ENCODE data around the gene TARP.
"Not testable (repeated sequence)": the region's sequence is repeated elsewhere in the genome, so short reads cannot be mapped to it uniquely, and the experiment has no call there.

Gene TARP

DNA sequence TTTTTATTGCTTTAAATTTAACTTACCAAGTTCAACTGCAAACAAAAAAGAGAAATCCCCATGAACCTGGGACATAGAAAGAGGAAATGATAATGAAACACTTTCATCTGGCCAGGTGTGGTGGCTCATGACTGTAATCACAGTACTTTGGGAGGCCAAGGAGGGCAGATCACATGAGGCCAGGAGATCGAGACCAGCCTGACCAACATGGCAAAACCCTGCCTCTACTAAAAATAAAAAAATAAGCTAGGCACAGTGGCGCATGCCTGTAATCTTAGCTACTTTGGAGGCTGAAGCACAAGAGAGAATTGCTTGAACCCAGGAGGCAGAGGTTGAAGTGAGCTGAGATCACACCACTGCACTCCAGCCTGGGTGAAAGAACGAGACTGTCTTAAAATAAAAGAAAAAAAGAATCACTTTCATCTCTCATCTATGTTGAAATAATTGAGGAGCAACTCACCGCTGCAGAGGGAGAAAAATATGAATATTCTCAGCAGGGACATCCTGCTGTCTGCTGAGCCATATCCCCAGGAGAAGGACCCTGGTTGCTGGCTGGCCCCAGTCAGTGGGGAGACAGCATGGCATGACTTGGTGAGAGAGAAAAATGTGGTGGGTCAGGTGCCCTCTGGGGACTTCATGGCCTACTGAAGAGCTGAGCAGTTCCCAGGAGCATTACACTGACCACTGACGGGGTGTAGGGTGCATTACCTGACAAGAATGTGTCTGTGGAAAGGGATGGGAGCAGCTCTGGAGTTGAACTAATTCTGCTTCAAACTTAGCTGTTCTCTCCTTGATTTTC lies 22.8 kb upstream of the TARP start:
- DNase-seq: no peak

DNA sequence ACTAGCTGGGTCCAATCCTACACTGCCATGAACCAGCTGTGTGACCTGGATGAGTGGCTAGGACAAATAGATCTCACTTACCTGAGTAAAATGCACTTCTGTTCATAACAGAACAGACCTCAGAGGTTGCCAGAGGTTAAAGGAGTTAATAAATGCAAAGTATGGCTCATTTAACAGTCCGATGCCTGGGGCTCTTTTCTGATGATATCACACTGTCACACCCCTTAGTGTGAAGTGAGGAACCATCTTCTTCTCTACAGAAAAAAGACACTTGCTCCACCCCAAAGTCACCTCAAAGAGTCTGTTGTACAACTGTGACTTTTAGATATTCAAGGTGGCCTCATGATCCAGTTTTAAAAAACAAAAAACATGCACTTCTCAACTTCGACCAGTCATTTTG lies 21.5 kb upstream of the TARP start:
- DNase-seq: no peak

DNA sequence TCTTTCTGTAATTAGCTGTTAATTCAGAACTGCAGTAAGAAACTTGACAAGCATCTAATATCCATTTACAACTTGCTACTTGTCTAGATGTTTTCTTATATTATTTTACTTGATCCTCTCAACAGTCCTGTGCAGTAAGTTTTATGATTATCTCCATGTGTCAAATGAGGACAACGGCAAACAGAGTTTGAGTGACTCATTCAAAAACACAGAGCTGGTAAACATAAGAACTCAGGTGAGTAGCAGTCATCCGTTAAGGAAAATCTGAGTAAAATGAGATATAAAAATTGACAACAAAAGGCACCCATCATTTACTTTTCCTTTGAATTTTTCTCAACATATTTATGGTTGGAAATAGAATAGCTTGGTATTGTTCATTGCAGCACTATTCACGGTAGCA lies 19.0 kb upstream of the TARP start:
- no peak for DNase-seq

DNA sequence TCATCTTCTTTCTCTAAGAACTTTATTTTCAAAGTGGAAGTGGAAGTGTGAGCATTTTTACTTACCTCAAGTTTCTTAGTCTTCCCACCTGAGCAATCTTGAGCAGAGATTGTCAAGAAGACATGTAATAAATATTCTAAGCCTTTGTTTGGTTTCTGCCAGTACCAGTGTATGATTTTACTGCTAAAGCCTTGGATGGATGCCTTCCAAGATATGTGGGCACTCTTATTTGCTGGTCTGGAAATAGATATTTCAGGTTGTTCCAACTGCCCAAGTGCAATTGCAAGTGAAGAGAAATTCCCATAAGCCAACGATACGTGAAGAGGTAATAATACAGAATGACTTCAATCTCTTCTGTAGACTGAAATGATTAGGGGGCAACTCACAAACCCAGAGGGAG lies 18.2 kb upstream of the TARP start:
- no peak for DNase-seq

DNA sequence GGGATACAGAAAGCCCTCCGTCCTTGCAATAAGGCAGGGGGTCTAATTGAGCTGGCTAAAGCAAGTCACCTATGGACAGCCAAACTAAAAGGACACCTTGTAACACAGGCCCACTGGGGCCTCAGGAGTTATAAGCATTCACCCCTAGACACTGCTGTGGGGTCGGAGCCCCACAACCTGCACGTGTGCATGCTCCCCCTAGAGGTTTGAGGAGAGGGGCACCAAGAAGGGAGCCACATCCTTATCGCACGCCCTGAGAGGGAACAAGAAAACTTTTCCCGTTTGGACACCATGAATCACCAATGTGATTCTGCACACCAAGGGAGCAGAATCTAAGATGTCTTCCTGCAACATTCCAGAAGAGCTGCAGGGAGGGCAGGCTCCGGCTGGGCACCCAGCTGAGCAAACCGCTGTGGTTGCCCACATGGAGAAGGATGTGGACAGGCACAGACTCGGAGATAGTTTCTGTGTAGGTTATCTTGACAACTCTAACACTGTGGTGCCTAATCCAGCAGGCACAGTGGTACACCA lies 17.7 kb upstream of the TARP start:
- DNase-seq: no peak

DNA sequence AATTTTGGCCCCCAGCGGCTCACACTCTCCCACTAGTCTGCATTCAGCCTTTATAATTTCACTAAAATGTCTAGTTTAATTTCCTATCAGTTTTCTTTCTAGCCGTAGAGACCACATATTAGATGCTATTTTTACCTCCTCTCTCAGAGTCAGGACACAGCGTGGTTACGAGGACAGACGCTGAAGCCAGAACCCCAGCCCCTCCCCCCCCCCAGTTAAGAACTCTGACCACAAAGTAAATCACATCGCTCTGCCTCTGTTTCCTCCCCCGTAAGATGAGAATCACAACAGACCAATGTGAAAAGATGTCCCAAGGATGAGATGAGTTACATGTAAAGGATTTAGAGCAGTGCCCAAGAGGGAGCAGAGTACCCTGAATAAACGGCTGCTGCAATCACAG lies 11.1 kb upstream of the TARP start:
- DNase-seq: no peak

DNA sequence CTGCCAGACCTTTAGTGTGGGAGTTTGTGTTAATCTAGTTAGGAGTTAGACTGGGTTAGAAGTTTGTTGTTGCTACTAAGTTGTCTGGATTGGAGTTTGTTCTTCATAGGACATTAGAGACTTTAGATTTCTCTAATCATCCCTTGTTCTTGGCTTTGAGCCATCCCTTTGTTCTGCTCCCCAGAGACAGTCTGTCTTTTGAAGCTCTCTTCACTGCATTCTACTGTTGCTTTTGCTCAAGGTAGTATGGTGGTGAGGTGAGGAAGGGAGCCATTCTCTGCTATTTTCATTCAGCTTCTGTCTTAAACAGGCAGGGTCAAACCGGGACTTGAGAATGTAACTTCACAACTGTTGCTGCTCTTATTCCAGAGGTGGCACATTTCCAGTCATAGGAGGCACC lies 10.4 kb upstream of the TARP start:
- DNase-seq: no peak

DNA sequence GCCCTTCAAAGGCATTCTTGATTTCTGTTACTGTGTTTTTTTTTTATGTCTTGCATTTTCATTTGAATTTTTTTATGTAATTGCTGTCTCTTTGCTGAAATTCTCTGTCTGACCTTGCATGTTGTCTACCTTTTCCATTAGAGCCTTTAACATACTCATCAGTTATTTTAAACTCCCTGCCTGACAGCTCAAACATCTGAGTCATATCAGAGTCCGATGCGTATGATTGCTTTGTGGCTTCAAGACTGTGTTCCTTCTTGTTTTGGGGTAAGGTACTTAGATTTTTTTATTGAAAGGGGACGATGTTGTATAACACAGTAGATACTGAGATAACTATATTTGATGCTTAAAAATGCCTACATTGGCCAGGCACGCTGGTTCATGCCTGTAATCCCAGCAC lies 9.7 kb upstream of the TARP start:
- no peak for DNase-seq

DNA sequence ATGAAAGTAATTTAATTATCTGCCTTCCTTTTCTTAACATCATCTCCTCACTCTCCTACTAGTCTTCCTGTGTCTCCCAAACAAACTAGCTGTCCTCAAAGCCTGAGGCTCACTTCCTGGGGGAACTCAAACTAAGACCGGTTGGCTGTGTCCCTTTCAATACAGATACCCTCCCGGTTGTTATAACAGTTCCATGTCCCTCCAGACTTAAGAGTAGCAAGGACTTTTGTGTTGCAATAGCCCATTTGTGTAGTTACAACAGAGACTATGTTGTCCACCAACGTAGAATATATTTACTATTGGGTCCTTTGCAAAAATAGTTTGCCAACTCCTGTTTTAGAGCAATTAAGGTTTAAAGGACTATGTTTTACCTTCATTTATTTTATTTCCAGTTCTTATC lies 8.6 kb upstream of the TARP start:
- DNase-seq: no peak

DNA sequence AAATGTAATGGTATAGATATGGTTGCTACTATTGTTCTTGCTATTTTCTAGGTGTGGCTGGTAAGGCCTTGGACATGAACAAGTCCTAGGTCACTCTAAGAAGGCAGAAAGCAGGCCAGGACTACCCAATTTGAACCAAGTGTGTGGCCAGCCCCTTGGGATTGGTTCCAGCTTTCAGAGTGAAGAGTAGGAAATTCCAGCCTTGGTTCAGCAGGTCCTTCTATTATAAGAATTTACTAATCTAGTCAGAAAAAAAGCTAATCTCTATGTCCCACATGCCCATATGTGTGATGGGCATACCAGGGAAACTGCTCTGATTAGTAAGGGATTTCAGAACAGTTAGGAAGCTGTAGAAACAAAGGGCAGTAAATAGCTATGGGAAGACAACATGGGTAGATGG lies 7.8 kb upstream of the TARP start:
- no peak for DNase-seq

DNA sequence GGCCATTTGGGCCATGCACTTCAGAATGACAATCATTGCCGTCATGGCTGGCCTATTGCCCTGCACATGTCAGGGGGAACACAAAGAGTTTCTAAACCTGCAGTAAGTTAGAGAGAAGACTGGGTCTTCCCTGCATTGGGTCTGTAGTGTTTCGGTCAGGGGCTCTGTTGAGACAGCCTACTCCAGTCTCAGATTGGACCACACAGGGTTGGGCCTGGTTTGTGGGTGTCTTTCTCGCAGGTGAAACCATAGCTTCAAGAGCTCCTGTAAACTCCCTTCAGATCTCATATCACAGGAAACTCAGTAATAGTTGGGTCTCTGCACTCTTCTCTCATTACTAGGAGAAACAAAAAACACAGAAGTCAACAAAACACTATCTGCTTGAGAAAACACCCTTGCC lies 7.3 kb upstream of the TARP start:
- no peak for DNase-seq

DNA sequence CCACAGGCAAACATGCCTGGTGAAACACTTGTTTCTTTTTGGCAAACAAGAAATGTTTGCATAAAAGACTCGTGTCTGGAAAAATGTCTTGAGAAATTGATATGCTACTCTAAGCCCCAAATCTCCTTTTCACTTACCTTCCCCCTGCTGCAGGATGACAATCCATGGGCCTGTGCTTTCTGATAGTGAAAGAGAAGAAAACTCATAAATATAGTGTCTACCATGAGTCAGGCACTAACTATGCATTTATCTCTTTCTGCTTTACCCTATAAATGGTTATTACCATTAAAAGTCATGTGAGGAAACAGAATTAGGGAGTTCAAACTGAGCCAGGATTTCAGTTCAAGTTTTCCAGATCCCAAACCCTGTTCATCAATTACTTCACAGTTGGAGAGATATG lies 6.6 kb upstream of the TARP start:
- DNase-seq: no peak

DNA sequence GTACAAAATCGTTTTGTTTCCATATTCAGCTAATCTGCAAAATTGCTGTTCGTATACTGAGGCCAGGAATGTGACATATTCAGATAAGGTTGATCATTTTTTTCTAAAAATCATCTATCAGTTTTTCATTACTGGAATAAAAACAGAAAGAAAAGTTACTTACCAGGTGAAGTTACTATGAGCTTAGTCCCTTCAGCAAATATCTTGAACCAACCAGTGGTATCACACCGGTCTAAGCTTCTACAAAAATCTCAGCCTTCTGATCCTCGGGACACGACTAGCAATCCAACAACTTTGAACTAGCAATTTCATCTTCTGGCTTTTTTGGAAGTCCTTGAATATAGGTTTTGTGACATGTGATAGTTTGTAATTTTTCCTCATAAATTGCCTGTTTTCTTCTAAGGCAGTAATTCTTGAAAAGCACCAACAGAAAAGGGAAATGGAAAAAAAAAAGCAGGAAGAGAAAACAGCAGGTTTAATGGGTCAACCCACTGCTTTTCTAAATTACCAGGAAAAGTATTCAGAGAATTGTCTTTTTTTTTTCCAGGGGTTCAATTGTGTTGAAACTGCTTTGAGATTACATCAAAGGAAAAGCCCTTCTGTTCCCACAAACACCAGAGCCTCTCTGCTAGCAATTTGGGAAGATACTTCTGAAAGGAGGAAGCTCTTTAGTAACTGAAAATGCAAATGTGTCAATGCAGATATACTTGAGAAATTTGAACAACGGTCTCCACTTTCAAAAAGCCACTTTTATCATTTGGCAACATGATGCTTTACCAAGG lies 2.9 kb upstream of the TARP start:
- no peak for DNase-seq

DNA sequence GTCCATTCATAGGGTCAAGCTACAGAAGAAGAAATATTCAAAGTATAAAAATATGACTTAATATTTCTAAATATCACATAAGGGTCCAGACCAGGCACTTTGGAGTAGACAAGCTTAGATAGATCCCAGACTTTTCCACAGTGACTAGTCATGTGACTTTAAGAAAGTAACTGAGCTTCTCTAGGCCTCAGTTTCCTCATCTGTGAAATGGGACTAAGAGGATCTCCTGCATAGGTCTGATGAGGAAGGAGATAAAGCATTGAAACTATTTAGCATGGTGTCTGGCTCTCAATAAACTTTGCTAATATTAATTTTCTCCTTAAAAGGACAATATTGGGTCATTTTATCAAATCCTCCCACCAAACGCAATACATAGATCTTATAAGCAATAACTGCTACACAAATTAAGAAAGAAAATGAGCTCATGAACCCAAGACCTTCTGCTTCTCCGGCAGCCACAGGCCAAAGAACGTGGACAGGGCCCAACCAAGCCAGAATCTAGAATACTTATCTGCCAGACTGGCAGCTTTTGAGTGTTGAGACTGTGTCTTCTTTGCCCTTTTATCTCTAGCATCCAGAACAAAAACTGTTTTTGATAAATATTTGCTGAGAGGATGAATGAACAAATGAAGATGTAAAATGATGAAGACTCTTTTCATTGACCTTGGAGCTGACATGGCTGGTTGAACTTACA lies 1.6 kb upstream of the TARP start:
- DNase-seq: no peak

DNA sequence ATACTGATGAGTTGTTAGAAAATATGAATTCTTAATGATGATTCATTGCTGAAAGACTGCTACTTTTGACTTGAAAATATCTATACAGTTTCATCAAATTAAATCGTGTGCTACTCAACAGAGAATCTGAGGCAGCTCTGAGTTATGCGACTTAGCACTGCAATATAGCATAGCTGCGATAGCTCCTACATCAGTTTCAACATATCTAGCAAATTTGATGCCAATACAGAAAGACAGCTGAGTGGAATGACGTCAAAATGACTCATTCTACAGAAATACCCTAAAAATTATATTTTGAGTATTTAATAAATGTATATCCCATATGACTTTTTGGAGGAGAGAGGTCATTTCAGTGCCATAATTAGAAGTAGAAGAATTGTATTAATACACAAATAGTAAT lies 1.1 kb upstream of the TARP start:
- DNase-seq: no peak

DNA sequence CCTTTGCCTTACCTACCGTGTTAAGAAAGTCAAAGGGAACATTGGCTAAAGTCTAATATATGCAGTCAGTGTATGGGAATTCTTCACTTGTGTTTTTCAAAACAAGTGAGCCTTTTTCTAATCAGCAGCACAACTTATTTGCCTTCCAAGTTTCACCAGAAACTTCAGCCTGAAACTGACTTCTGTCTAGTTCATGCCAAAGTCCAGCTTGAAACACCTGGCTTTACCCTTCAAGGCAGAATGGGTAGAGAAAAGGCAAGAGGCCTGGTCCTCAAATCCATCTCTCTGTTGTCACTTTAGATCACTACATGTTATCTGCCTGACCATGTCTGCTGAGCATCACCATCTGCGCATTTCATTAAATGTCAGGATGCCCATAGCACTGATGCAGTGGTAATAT lies 3.0 kb downstream of the TARP start:
- DNase-seq: not testable (repeated sequence)

DNA sequence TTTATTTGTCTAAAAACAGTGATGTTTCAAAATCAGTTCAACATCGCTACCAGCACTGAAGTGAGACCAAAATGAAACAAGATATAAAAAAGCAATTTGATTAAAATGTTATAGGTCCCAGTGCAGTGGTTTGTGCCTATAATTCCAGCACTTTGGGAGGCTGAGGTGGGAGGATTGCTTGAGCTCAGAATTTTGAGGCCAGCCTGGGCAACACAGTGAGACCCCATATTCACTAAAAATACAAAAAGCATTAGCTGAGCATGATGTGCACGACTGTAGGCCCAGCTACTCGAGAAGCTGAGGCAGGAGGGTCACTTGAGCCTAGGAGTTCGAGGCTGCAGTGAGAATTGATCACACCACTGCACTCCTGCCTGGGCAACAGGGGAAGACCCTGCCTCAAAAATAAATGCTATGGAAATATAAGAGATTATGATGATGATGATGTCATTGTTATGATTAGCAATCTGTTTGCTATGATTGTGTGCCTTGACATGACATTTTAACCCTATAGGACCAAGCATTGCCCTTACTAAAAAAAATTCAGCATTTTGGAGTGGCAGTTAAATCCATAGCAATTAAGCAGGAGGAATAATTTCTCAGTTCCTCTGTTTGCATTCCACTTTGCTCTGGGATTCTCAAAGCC lies 3.6 kb downstream of the TARP start:
- not testable (repeated sequence) for DNase-seq

DNA sequence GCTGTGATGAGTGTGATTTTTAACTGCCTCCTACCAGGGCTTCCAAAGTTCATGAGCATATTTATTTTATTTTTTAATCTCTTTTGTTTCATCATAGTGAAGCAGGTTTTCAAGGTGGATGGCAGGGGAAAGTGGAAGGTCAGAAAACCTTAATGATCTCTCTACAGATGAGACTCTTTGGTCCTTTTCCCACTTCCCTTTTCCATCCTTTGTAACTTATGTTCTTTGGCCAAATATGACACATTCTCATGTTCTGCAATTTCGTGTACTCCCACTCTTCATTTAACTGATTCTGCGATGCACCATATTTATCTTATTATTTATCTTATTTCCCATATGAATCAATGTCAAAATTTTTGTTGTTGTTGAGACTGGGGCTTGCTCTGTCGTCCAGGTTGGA lies 7.5 kb downstream of the TARP start:
- DNase-seq: not testable (repeated sequence)

DNA sequence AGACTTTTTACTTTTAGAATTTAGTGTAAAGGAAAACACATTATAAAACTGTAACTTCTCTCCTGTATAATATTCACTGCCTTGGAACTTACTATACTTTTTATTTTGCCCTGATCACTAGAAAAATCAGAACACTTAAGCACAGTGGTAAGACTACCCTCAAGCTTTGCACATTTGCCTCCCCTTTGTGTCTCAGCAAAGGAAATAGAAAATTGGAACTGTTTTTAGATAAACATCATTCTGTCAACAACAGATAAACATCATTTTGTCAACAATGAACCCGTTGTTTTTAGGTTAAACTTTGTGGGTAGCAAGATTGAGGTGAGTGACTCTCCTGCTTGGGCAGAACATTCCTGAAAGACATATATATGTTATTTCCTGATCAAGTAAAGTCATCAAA lies 8.8 kb downstream of the TARP start:
- not testable (repeated sequence) for DNase-seq

DNA sequence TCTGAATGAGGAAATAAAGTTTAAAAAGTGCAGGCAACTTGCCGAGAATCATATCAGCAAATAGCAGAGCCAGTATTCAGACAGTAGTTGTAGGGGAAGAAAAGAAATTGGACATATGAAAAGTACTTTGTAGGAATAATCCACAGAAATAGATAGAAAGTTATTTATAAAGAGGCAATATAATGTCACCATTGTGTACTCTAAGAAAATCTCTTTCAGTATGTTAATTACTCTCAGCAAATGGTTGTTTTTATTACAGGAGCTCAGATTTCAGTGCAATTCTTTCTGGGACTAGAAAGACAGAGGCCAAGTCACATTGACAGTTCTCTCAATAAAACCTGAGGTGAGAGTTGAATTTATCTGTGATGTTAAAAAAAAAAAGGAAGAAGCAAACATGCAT lies 10.2 kb downstream of the TARP start:
- not testable (repeated sequence) for DNase-seq

DNA sequence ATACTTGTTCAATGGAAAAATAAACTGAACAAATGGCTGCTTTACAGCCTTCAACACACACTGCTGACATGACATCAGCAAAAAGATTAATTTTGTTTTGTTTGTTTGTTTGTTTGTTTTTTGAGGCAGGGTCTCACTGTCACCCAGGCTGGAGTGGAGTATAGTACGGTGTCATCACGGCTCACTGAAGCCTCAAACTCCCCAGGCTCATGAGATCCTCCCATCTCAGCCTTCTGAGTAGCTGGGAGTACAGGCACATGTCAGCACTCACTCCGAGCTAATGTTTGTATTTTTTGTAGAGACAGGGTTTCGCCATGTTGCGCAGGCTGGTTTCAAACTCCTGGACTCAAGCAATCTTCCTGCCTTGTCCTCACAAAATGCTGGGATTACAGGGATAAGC lies 10.9 kb downstream of the TARP start:
- no peak for DNase-seq

DNA sequence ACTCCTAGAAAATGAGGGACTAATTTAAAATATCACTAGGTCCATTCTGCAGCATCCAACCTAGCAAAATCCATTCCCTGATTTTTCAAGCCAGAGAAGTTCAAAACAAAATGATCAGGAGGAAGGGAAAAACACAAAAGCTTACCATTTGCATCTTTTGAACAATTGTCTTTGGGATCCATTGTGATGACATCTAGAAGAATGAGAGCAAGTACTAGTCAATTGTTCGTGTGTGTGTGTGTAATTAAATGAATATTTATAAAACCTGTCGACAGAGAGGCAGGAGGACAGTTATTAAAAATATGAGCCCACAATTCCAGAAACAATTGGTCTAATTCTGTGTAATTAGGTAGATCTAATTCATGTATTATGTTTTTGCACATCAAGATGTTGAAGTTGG lies 11.4 kb downstream of the TARP start:
- DNase-seq: not testable (repeated sequence)

DNA sequence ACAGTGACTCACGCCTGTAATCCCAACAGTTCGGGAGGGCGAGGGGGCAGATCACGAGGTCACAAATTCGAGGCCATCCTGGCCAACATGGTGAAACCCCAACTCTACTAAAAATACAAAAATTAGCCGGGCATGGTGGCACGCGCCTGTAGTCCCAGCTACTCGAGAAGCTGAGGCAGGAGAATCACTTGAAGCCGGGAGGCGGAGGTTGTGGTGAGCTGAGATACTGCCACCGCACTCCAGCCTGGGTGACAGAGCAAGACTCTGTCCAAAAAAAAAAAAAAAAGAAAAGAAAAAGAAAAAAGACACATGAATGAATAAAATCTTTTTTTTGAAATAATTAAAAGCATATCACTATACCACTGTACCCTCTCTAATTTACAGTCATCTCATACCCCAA lies 11.8 kb downstream of the TARP start:
- DNase-seq: not testable (repeated sequence)

All from DMS79 (cell line).